PFSK-1 (cell line): ENCODE measurements around the gene TM4SF5.

ENCODE experiments used
- FOXP2 ChIP-seq: optimal IDR thresholded peaks from 2 replicates; pipeline ENCODE3; 2011; ENCODE audit warnings: borderline replicate concordance, control low read depth, inconsistent platforms; ENCODE audit not compliant: insufficient read depth; ENCODE audit errors: extremely low read length, extremely low read depth
- SIN3A ChIP-seq: IDR thresholded peaks from 2 replicates; pipeline ENCODE4 v1.6.1; 2012; ENCODE audit warnings: mild to moderate bottlenecking, low read length, moderate library complexity, borderline replicate concordance; ENCODE audit not compliant: insufficient read depth
- TAF1 ChIP-seq: IDR thresholded peaks from 2 replicates; pipeline ENCODE4 v1.6.1; 2012; ENCODE audit warnings: low read length, control low read depth, borderline replicate concordance; ENCODE audit not compliant: insufficient read depth
- TF ChIP-seq, protein P1 (sequence below), 2 experiments: IDR thresholded peaks; 2 replicates each; pipeline versions ENCODE4 v1.6.1 to v1.8.0; 2011 to 2012; ENCODE audit warnings: low read depth in 2 of 2, low read length in 2 of 2, control low read depth in 1 of 2, inconsistent platforms in 1 of 2, mild to moderate bottlenecking in 1 of 2, moderate library complexity in 1 of 2; ENCODE audit not compliant: insufficient read depth in 1 of 2

DNA sequence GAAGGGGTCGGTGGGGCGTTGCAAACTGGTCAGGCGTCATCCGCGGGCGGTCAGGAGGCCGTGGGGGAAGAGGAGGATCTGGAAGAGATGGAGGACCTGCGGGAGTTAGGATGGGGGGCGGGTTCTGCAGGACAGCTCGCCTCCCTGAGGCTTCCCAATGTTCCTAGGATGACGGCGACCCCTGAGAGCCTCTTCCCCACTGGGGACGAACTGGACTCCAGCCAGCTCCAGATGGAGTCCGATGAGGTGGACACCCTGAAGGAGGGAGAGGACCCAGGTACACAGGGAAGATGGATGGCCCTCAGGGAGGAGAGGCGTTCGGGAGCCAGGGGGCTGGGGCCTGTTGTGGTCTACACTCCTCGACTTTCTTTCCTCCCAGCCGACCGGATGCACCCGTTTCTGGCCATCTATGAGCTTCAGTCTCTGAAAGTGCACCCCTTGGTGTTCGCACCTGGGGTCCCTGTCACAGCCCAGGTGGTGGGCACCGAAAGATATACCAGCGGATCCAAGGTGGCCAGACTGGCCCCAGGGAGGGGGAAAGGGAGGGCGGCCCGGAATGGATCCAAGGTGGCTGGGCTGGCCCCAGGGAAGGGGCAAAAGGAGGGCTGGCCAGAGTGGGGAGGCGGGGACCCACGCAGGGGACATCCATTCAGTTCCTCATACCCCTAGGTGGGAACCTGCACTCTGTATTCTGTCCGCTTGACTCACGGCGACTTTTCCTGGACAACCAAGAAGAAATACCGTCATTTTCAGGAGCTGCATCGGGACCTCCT, 36.1 kb downstream of the TM4SF5 start:
- TF ChIP-seq, protein P1, sequence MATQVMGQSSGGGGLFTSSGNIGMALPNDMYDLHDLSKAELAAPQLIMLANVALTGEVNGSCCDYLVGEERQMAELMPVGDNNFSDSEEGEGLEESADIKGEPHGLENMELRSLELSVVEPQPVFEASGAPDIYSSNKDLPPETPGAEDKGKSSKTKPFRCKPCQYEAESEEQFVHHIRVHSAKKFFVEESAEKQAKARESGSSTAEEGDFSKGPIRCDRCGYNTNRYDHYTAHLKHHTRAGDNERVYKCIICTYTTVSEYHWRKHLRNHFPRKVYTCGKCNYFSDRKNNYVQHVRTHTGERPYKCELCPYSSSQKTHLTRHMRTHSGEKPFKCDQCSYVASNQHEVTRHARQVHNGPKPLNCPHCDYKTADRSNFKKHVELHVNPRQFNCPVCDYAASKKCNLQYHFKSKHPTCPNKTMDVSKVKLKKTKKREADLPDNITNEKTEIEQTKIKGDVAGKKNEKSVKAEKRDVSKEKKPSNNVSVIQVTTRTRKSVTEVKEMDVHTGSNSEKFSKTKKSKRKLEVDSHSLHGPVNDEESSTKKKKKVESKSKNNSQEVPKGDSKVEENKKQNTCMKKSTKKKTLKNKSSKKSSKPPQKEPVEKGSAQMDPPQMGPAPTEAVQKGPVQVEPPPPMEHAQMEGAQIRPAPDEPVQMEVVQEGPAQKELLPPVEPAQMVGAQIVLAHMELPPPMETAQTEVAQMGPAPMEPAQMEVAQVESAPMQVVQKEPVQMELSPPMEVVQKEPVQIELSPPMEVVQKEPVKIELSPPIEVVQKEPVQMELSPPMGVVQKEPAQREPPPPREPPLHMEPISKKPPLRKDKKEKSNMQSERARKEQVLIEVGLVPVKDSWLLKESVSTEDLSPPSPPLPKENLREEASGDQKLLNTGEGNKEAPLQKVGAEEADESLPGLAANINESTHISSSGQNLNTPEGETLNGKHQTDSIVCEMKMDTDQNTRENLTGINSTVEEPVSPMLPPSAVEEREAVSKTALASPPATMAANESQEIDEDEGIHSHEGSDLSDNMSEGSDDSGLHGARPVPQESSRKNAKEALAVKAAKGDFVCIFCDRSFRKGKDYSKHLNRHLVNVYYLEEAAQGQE (IDR thresholded peaks at IDR 0.05; ENCODE audit: insufficient read depth in 1 of 2, low read depth in 2 of 2, low read length in 2 of 2) = no peak
- TF ChIP-seq TAF1 (no peak), FOXP2 (no peak), SIN3A (no peak)
